HFFc6 (cell line): ENCODE measurements around the gene AFF2. TPM values are rescaled to one million over a fixed set of nuclear protein-coding genes. Genes with fewer than 3 reads are reported as not detected.

Experiments
- DNase-seq: peaks from one replicate; pipeline ENCODE4 v3.0.0-alpha.2; 2018
- H3K27ac Mint-ChIP-seq: 2 replicates; pipeline ENCODE4 v1.8.0; 2020; ENCODE audit warnings: mild to moderate bottlenecking, mixed read lengths
- H3K27me3 Mint-ChIP-seq: 2 replicates; pipeline ENCODE4 v1.8.0; 2021; ENCODE audit warnings: mild to moderate bottlenecking, moderate library complexity, mixed read lengths; ENCODE audit not compliant: insufficient read depth
- H3K36me3 Mint-ChIP-seq: 2 replicates; pipeline ENCODE4 v1.8.0; 2021; ENCODE audit warnings: low read depth, mixed read lengths
- H3K4me1 Mint-ChIP-seq: 2 replicates; pipeline ENCODE4 v1.8.0; 2020; ENCODE audit warnings: low read depth, mixed read lengths
- H3K4me3 Mint-ChIP-seq: 2 replicates; pipeline ENCODE4 v1.8.0; 2020; ENCODE audit warnings: mild to moderate bottlenecking, moderate library complexity, mixed read lengths
- H3K9me3 Mint-ChIP-seq: 2 replicates; pipeline ENCODE4 v1.8.0; 2020; ENCODE audit warnings: mild to moderate bottlenecking, mixed read lengths
- CTCF ChIP-seq: fragments of 200-600 bp; sonication (generic); IDR thresholded peaks from 2 replicates; pipeline ENCODE4 v1.5.0; 2021; ENCODE audit warnings: antibody characterized with exemption, mild to moderate bottlenecking
- total RNA-seq, 6 experiments: library from RNA; stranded (reverse); fragmentation: NEBNext Ultra II Directional; extraction: Animal tissue kit (Norgen Biotek cat#: 25700); gene quantifications; 2 replicates in 1 of 6; 3 replicates in 5 of 6; pipeline ENCODE4 v1.2.3, GENCODE V29; 2021

Gene AFF2
- total RNA-seq, 6 experiments from 2014 or later = not detected

- no peak for TF ChIP-seq CTCF
- peaks cover 7% of the 10 kb centered on the region; the same call in 1 of the 2 replicates for H3K9me3 Mint-ChIP-seq
- H3K27ac Mint-ChIP-seq = no peak overlapping the region
- H3K27me3 Mint-ChIP-seq = no peaks in the 10 kb centered on the region; the same call in 1 of the 2 replicates
- H3K4me3 Mint-ChIP-seq = no peak overlapping the region
- DNase-seq = no peak
- H3K36me3 Mint-ChIP-seq = no peaks in the 10 kb centered on the region
- no peaks in the 10 kb centered on the region for H3K4me1 Mint-ChIP-seq
Measured at GRCh38 chrX:148871422-148872160, 371.2 kb downstream of the AFF2 start.

- H3K36me3 Mint-ChIP-seq = no peaks in the 10 kb centered on the region
- no peak for DNase-seq
- H3K4me1 Mint-ChIP-seq = no peaks in the 10 kb centered on the region
- no peak overlapping the region for H3K27ac Mint-ChIP-seq
- no peaks in the 10 kb centered on the region; the same call in 1 of the 2 replicates for H3K27me3 Mint-ChIP-seq
- no peak for TF ChIP-seq CTCF
- H3K9me3 Mint-ChIP-seq = peaks cover 7% of the 10 kb centered on the region; the same call in 1 of the 2 replicates
- no peak overlapping the region for H3K4me3 Mint-ChIP-seq
Measured at GRCh38 chrX:148872161-148872535, 371.7 kb downstream of the AFF2 start.

GRCh38 chrX:148872881-148873280 is 372.5 kb downstream of the AFF2 start:
- H3K27me3 Mint-ChIP-seq = no peaks in the 10 kb centered on the region; the same call in 1 of the 2 replicates
- no peak for TF ChIP-seq CTCF
- no peak for DNase-seq
- H3K4me3 Mint-ChIP-seq = no peak overlapping the region
- no peaks in the 10 kb centered on the region for H3K4me1 Mint-ChIP-seq
- H3K27ac Mint-ChIP-seq = no peak overlapping the region
- peaks cover 7% of the 10 kb centered on the region; the same call in 1 of the 2 replicates for H3K9me3 Mint-ChIP-seq
- no peaks in the 10 kb centered on the region for H3K36me3 Mint-ChIP-seq

GRCh38 chrX:148874636-148875246 is 374.3 kb downstream of the AFF2 start:
- no peak overlapping the region for H3K27ac Mint-ChIP-seq
- H3K27me3 Mint-ChIP-seq = no peaks in the 10 kb centered on the region; the same call in 1 of the 2 replicates
- no peaks in the 10 kb centered on the region for H3K4me1 Mint-ChIP-seq
- H3K36me3 Mint-ChIP-seq = no peaks in the 10 kb centered on the region
- no peak overlapping the region for H3K4me3 Mint-ChIP-seq
- peaks cover 7% of the 10 kb centered on the region; the same call in 1 of the 2 replicates for H3K9me3 Mint-ChIP-seq
- no peak for DNase-seq
- no peak for TF ChIP-seq CTCF

- no peak overlapping the region for H3K4me3 Mint-ChIP-seq
- DNase-seq = no peak
- TF ChIP-seq CTCF = no peak
- no peaks in the 10 kb centered on the region for H3K4me1 Mint-ChIP-seq
- no peaks in the 10 kb centered on the region for H3K27me3 Mint-ChIP-seq
- no peak overlapping the region for H3K27ac Mint-ChIP-seq
- no peaks in the 10 kb centered on the region; the same call in 1 of the 2 replicates for H3K9me3 Mint-ChIP-seq
- no peaks in the 10 kb centered on the region for H3K36me3 Mint-ChIP-seq
Measured at GRCh38 chrX:148878371-148878770, 378.0 kb downstream of the AFF2 start.
